ENCODE measurements around the gene STAT6. TPM values are rescaled to one million over a fixed set of nuclear protein-coding genes. Genes with fewer than 3 reads are reported as not detected.

The STAT6 gene
- total and polyA plus RNA-seq, 2 of the 8 experiments (the other 6 are each of a cell fraction or from before 2014, with no cell fraction given), result 32.9 to 38.7 TPM

- no peak overlapping the region for H2BK120ac ChIP-seq (replicated peaks; ENCODE audit: low read depth, low read length)
- H3K79me1 ChIP-seq (ENCODE audit: low read depth, low read length), result no peaks in the 10 kb centered on the region
- no peak overlapping the region for H3K14ac ChIP-seq (ENCODE audit: insufficient read length)
- no peaks in the 10 kb centered on the region for H3K4me1 ChIP-seq (replicated peaks in 1 of 4; ENCODE audit: control insufficient read depth in 3 of 4, insufficient read depth in 4 of 4, low read length in 3 of 4)
- no peak overlapping the region for H3K56ac ChIP-seq (replicated peaks; ENCODE audit: insufficient read length, low read depth, low read length)
- no peak overlapping the region for H3K4me3 ChIP-seq (ENCODE audit: extremely low read depth in 1 of 4, insufficient read depth in 2 of 4, low read depth in 3 of 4, low read length in 4 of 4)
- no peak overlapping the region for H2BK15ac ChIP-seq (ENCODE audit: low read length)
- no peaks in the 10 kb centered on the region for H3K79me2 ChIP-seq (ENCODE audit: control insufficient read depth in 1 of 2, insufficient read depth in 2 of 2, low read length in 2 of 2)
- no peak overlapping the region for H2AK5ac ChIP-seq (ENCODE audit: low read depth, low read length)
- no peak overlapping the region for H2BK12ac ChIP-seq (ENCODE audit: low read depth, low read length)
- no peak overlapping the region for H3K4ac ChIP-seq (replicated peaks; ENCODE audit: insufficient read length, low read depth, low read length)
- H3K9ac ChIP-seq (replicated peaks in 1 of 4; ENCODE audit: extremely low read depth in 1 of 4, low read depth in 3 of 4, low read length in 3 of 4), result no peak overlapping the region; a peak in 1 of 7 replicates
- no peaks in the 10 kb centered on the region for H3K27me3 ChIP-seq (replicated peaks in 1 of 4; ENCODE audit: control insufficient read depth in 3 of 4, extremely low read depth in 1 of 4, insufficient read depth in 3 of 4, low read length in 3 of 4)
- H4K8ac ChIP-seq (ENCODE audit: extremely low read depth, insufficient read depth, low read length), result no peak overlapping the region
- H3K23me2 ChIP-seq (ENCODE audit: low read depth, low read length), result no peaks in the 10 kb centered on the region
- H2AFZ ChIP-seq (ENCODE audit: low read length), result no peak overlapping the region
- H3K27ac ChIP-seq (ENCODE audit: low read depth, low read length), result no peak overlapping the region
- H3K36me3 ChIP-seq (ENCODE audit: control insufficient read depth in 2 of 4, insufficient read depth in 4 of 4, low read length in 3 of 4), result peaks cover 0 to 11% (median 2%) of the 10 kb centered on the region in 4 experiments; a peak in 4 of 8 replicates
- WGBS, 2 experiments (ENCODE audit: extremely low coverage in 1 of 2, insufficient coverage in 1 of 2, insufficient read length in 1 of 2, insufficient replicate concordance in 2 of 2, low coverage in 1 of 2, low lambda C conversion rate in 2 of 2, missing lambda C conversion rate in 1 of 2), result 100% methylated on average over 1 of the region's 1 CpG; no CpG with 5 or more reads in 1 of the 2 experiments
- H3K23ac ChIP-seq (ENCODE audit: insufficient read length), result no peak overlapping the region
- no peak overlapping the region for H3K18ac ChIP-seq (ENCODE audit: extremely low read depth, low read length)
- ChIA-PET POLR2A (ENCODE audit: partially characterized antibody) (interaction anchor here (0.7 to 2.1 kb wide), 9 partner anchors 8 to 61 kb away, joined by 3 to 8 read pairs (median 3); partner anchors contain the start of gene STAT6), CTCF (ENCODE audit: partially characterized antibody) (interaction anchor here (0.9 to 7.5 kb wide), 17 partner anchors 11 to 293 kb away, joined by 3 to 77 read pairs (median 5); partner anchors contain the start of gene TAC3)
- H2BK20ac ChIP-seq (ENCODE audit: low read length), result no peak overlapping the region
- H3K9me3 ChIP-seq (ENCODE audit: insufficient read depth in 2 of 2, low read depth in 1 of 2, low read length in 1 of 2), result no peaks in the 10 kb centered on the region
- H4K20me1 ChIP-seq (replicated peaks in 1 of 2; ENCODE audit: control insufficient read depth in 1 of 2, insufficient read depth in 2 of 2, low read length in 2 of 2), result no peaks in the 10 kb centered on the region
- no peak overlapping the region for H4K91ac ChIP-seq (replicated peaks; ENCODE audit: insufficient read length, low read length)
- DNase-seq (ENCODE audit: low read depth in 1 of 2, low spot score in 2 of 2) (no peak), FAIRE-seq (no peak)
- H2BK5ac ChIP-seq (ENCODE audit: low read depth, low read length), result no peak overlapping the region
- H3K4me2 ChIP-seq (ENCODE audit: insufficient read depth in 1 of 2, low read depth in 2 of 2, low read length in 2 of 2), result no peak overlapping the region
- no peak overlapping the region for H4K5ac ChIP-seq (ENCODE audit: insufficient read length, low read depth, low read length)
- TF ChIP-seq POU5F1 (IDR thresholded peaks at IDR 0.05; ENCODE audit: low read depth, low read length), result no peak
- no peak for TF ChIP-seq JUN (IDR thresholded peaks at IDR 0.05; ENCODE audit: low read depth, low read length)
- no peak for TF ChIP-seq SIN3A (conservative IDR thresholded peaks at IDR 0.05 in 1 of 2, IDR thresholded peaks at IDR 0.05 in 1 of 2; ENCODE audit: low read depth in 1 of 2, low read length in 2 of 2)
- no peak for TF ChIP-seq TEAD4 (IDR thresholded peaks at IDR 0.05; ENCODE audit: low read depth, low read length)
- no peak for TF ChIP-seq TCF12 (IDR thresholded peaks at IDR 0.05; ENCODE audit: low read depth, low read length)
- no peak for TF ChIP-seq SP2 (IDR thresholded peaks at IDR 0.05; ENCODE audit: low read length)
- TF ChIP-seq TAF1 (IDR thresholded peaks at IDR 0.05; ENCODE audit: low read depth, low read length), result no peak
- TF ChIP-seq TBP (IDR thresholded peaks at IDR 0.05; ENCODE audit: low read depth, low read length), result no peak
- no peak for TF ChIP-seq SUZ12 (IDR thresholded peaks at IDR 0.05; ENCODE audit: low read length)
- TF ChIP-seq, protein P1, sequence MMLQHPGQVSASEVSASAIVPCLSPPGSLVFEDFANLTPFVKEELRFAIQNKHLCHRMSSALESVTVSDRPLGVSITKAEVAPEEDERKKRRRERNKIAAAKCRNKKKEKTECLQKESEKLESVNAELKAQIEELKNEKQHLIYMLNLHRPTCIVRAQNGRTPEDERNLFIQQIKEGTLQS (IDR thresholded peaks at IDR 0.05; ENCODE audit: insufficient read depth, low read depth, low read length), result no peak
- TF ChIP-seq KDM4A (IDR thresholded peaks at IDR 0.05; ENCODE audit: low read depth, low read length, severe bottlenecking), result no peak
- no peak for TF ChIP-seq KDM1A (IDR thresholded peaks at IDR 0.05; ENCODE audit: borderline replicate concordance, low read length)
- no peak for TF ChIP-seq CBX8 (IDR thresholded peaks at IDR 0.05; ENCODE audit: borderline replicate concordance, low read depth, low read length)
- TF ChIP-seq POLR2AphosphoS5 (IDR thresholded peaks at IDR 0.05; ENCODE audit: low read depth, low read length), result no peak
- TF ChIP-seq FOSL1 (IDR thresholded peaks at IDR 0.05; ENCODE audit: insufficient read depth, low read depth, low read length), result no peak
These were observed 60.2 kb downstream of the STAT6 start for GRCh38 chr12:57051011-57051410.

Measured in H1 (cell line).